NCI-H146 treated with DMSO at 0.1 percent for 48 hours (cell line): ENCODE measurements around the gene GNPNAT1.
"Not testable (repeated sequence)": the region's sequence is repeated elsewhere in the genome, so short reads cannot be mapped to it uniquely, and the experiment has no call there.

ENCODE experiments used
- DNase-seq: peaks from one replicate; lab custom pipeline; 2025; ENCODE audit not compliant: unreplicated experiment; lab: John Stamatoyannopoulos, UW

The GNPNAT1 gene

DNA sequence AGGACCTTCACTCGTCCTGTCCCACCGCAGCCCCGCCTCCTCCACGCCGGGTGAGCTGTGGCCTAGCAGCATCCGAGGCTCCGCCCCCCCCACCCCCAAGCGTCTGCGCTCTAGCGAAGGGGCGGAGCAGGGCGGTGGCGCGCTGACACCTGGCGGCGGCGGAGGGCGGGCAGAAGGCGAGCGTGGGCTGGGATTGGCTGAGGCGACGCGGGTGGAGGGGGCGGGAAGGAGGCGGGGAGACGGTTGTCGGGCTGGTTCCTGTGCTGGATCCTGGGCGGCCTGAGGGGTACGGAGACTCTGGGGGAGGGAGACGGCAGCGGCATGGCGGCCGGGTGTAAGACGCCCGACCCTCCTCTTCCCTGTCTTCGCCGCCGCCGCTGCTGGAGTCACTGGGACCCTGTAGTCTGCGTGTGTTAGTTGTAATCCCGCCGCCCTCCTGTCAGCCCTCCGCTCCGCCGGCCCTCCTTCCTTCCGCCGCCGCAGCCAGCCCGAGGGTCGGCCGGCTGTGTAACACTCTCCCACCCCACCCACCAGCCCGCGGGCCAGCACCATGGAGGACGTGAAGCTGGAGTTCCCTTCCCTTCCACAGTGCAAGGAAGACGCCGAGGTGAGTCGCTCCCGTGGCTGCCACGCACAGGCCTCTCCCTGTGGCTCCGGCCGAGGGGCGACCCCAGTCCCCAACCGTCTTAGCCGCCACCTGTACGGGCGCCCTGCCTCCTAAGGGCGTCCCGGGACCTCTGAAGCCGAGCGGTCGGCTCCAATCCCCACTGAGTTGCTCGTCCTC is 61.3 kb downstream of the GNPNAT1 start, which contains the start of gene STYX:
TSS of gene STYX (plus strand) at position 242 of the 784 bp plus-strand sequence. CDS start at position 551, 309 bp downstream.
- DNase-seq, result peak; percentile 88

DNA sequence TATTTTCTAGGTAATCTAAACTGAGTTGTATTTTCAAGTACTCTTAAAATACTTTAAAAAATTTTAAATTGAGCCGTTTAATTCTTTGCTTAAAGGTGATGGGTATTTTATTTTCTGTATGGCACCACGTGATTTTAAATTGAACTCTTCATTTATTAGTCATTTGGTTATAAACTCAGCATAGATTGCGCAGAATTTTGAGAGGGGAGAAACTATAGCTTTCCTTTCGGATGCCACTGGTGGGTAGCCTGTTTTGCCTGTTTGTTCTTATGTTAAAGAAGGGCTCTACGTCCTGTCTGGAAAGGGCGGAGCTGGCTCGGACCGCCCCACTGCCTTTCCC is 61.9 kb downstream of the GNPNAT1 start:
- no peak for DNase-seq

DNA sequence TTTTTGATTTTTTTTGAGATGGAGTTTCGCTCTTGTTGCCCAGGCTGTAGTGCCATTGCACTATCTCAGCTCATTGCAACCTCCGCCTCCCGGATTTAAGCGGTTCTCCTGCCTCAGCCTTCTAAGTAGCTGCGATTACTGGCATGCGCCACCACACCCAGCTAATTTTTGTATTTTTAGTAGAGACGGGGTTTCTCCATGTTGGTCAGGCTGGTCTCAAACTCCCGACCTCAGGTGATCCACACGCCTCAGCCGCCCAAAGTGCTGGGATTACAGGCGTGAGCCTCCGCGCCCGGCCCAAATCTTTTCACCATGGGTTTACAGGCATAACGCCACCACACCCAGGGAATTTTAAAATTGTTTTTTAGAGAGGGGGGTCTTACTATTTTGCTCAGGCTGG is 62.4 kb downstream of the GNPNAT1 start:
- DNase-seq, result not testable (repeated sequence)

DNA sequence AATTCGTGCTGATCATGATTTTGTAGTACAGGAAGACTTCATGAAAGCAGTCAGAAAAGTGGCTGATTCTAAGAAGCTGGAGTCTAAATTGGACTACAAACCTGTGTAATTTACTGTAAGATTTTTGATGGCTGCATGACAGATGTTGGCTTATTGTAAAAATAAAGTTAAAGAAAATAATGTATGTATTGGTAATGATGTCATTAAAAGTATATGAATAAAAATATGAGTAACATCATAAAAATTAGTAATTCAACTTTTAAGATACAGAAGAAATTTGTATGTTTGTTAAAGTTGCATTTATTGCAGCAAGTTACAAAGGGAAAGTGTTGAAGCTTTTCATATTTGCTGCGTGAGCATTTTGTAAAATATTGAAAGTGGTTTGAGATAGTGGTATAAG is 63.9 kb downstream of the GNPNAT1 start:
- DNase-seq, result not testable (repeated sequence)
